Measurements from ENCODE around the gene CLSTN2.

The CLSTN2 gene

DNA sequence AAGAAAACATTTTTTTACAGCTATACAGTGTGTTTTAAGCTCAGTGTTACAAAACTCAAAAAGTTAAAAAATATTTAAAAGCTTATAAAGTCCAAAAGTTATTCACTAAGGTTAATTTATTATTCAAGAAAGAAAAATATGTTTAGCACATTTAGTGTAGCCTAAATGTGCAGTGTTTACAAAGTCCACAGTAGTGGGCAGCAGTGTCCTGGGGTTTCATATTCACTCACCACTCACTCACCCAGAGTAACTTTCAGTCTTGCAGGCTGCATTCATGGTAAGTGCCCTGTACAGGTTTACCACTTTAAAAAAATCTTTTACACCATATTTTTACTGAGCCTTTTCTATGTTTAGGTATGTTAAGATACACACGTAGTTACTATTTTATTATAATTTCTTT lies 442.7 kb downstream of the CLSTN2 start:
- Histone ChIP-seq H3K27ac (ENCODE audit: low read depth, low read length, severe bottlenecking) (no peak overlapping the region), H3K4me3 (ENCODE audit: extremely low read depth, insufficient read depth, low read length, poor library complexity, severe bottlenecking) (no peak overlapping the region), H3K36me3 (ENCODE audit: control insufficient read depth, insufficient read depth, low read length) (no peaks in the 10 kb centered on the region), H3K9me3 (ENCODE audit: control insufficient read depth, low read length) (no peaks in the 10 kb centered on the region), H3K4me1 (ENCODE audit: control insufficient read depth, insufficient read depth, low read length, poor library complexity, severe bottlenecking) (no peaks in the 10 kb centered on the region)
- WGBS, 2 experiments (ENCODE audit: insufficient coverage in 2 of 2), result no CpG with 5 or more reads among the region's 1 CpG

GRCh38 chr3:140378571-140379340 lies 443.8 kb downstream of the CLSTN2 start:
- Histone ChIP-seq H3K27ac (ENCODE audit: low read depth, low read length, severe bottlenecking) (no peak overlapping the region), H3K4me3 (ENCODE audit: extremely low read depth, insufficient read depth, low read length, poor library complexity, severe bottlenecking) (no peak overlapping the region)
- WGBS, 2 experiments (ENCODE audit: insufficient coverage in 2 of 2), result 0% methylated on average over 1 of the region's 3 CpGs; no CpG with 5 or more reads in 1 of the 2 experiments

DNA sequence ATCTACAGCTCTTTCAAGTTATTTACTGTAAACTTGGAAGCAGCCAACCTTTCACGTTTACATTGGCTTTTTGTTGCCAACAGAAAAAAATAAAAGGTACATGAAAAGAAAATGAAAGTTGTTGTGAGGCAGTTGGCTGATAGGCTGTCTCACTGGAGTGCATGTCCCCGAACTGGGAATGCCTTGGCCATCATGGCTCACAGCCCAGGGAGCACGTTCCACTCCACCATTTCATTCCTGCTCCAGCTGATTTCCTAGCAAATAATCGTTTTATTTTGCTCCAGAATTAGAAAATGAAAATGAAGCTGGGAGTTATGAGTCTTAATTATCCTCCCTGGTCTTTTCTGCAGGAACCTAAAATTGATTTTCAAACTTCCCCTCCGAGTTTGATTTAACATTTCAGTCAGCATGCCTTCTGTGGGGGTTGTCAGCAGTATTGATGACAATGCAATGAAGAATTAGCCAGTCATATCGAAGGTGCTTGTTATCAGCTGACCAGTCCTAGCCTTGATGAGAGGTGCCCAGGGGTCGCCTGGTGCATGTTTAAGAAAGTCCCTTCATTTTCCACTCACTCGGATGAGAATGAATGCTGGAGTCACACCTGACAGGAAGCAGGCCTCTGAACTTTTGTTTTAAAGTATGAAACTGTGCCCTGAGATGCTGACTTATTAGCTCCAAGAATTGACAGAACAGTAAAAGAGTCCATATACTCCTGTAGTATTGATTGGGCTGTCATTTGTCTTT lies 449.2 kb downstream of the CLSTN2 start:
- Histone ChIP-seq H3K9me3 (ENCODE audit: control insufficient read depth, low read length) (no peaks in the 10 kb centered on the region), H3K4me3 (ENCODE audit: extremely low read depth, insufficient read depth, low read length, poor library complexity, severe bottlenecking) (no peak overlapping the region), H3K36me3 (ENCODE audit: control insufficient read depth, insufficient read depth, low read length) (no peaks in the 10 kb centered on the region), H3K4me1 (ENCODE audit: control insufficient read depth, insufficient read depth, low read length, poor library complexity, severe bottlenecking) (no peaks in the 10 kb centered on the region), H3K27ac (ENCODE audit: low read depth, low read length, severe bottlenecking) (no peak overlapping the region)
- WGBS, 2 experiments (ENCODE audit: insufficient coverage in 2 of 2), result 85 to 86% methylated on average over 4 to 5 of the region's 8 CpGs

More at GRCh38 chr3:140378571-140379340, 443.8 kb downstream of the CLSTN2 start:
- Histone ChIP-seq H3K9me3 (ENCODE audit: control insufficient read depth, low read length) (no peaks in the 10 kb centered on the region), H3K4me1 (ENCODE audit: control insufficient read depth, insufficient read depth, low read length, poor library complexity, severe bottlenecking) (no peaks in the 10 kb centered on the region), H3K36me3 (ENCODE audit: control insufficient read depth, insufficient read depth, low read length) (no peaks in the 10 kb centered on the region)

- no peak overlapping the region for H3K4me3 ChIP-seq (ENCODE audit: extremely low read depth, insufficient read depth, low read length, poor library complexity, severe bottlenecking)
- H3K27ac ChIP-seq (ENCODE audit: low read depth, low read length, severe bottlenecking), result no peak overlapping the region
- 88 to 100% methylated on average over 1 of the region's 1 CpG for WGBS, 2 experiments (ENCODE audit: insufficient coverage in 2 of 2)
- no peaks in the 10 kb centered on the region for H3K4me1 ChIP-seq (ENCODE audit: control insufficient read depth, insufficient read depth, low read length, poor library complexity, severe bottlenecking)
- no peaks in the 10 kb centered on the region for H3K36me3 ChIP-seq (ENCODE audit: control insufficient read depth, insufficient read depth, low read length)
- no peaks in the 10 kb centered on the region for H3K9me3 ChIP-seq (ENCODE audit: control insufficient read depth, low read length)
These were observed 449.9 kb downstream of the CLSTN2 start for GRCh38 chr3:140384876-140385275.

GRCh38 chr3:140386357-140387100 lies 451.5 kb downstream of the CLSTN2 start:
- H3K27ac ChIP-seq (ENCODE audit: low read depth, low read length, severe bottlenecking), result no peak overlapping the region
- H3K36me3 ChIP-seq (ENCODE audit: control insufficient read depth, insufficient read depth, low read length), result no peaks in the 10 kb centered on the region
- H3K4me1 ChIP-seq (ENCODE audit: control insufficient read depth, insufficient read depth, low read length, poor library complexity, severe bottlenecking), result no peaks in the 10 kb centered on the region
- 85 to 89% methylated on average over 3 of the region's 6 CpGs for WGBS, 2 experiments (ENCODE audit: insufficient coverage in 2 of 2)
- H3K4me3 ChIP-seq (ENCODE audit: extremely low read depth, insufficient read depth, low read length, poor library complexity, severe bottlenecking), result no peak overlapping the region
- no peaks in the 10 kb centered on the region for H3K9me3 ChIP-seq (ENCODE audit: control insufficient read depth, low read length)

DNA sequence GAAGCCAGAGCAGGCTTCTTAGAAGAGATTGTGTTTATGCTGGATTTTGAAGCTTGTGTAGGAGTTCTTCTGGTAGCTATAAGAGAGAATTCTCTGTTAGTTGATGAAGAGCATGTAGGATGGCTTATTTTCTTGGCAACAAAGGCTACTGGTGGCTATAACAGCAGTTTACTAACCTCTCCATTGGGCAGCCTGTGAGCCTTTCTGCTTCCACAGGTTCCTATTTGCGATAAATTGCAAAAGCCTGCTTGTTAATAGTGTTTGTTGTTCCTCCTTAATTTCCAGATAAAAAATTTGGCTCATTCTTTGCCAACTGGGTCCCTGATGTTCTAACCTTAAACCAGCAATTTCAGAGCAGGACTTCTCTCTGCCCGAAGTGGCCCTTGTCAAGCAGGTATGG lies 452.3 kb downstream of the CLSTN2 start:
- WGBS, 2 experiments (ENCODE audit: insufficient coverage in 2 of 2), result 100% methylated on average over 1 of the region's 2 CpGs; no CpG with 5 or more reads in 1 of the 2 experiments
- Histone ChIP-seq H3K4me3 (ENCODE audit: extremely low read depth, insufficient read depth, low read length, poor library complexity, severe bottlenecking) (no peak overlapping the region), H3K9me3 (ENCODE audit: control insufficient read depth, low read length) (no peaks in the 10 kb centered on the region), H3K4me1 (ENCODE audit: control insufficient read depth, insufficient read depth, low read length, poor library complexity, severe bottlenecking) (no peaks in the 10 kb centered on the region), H3K36me3 (ENCODE audit: control insufficient read depth, insufficient read depth, low read length) (no peaks in the 10 kb centered on the region), H3K27ac (ENCODE audit: low read depth, low read length, severe bottlenecking) (no peak overlapping the region)

DNA sequence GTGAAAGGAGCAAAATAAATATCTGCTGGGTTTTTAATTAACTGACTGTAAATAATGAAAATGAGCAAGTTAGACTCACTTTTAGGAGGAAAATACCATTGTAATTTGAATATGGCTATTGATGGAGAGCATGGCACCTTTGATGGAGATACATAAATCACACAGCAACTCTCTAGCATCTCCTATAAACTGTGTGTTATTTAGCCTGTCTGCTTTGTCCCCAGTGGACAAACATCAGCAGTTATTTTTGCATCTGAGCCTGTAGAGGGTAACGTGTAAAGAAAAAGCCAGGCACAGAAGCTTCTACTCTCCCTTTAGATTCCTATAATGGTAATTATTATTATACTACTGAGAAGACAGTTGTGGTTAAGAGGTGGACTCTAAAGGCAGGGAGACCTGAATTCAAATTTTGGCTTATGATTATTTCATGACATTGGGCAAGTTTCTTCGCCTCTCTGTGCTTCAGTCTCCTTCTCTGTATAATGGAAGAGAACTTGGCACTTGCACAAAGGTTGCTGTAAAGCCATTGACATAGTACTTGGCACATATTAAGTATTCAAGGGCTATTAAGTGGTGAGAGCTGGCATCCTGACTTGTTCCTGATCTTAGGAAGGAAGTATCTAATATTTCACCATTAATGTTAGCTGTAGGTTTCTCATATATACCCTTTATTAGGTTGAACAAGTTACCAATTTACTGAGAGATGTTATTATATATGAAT lies 453.4 kb downstream of the CLSTN2 start:
- Histone ChIP-seq H3K9me3 (ENCODE audit: control insufficient read depth, low read length) (no peaks in the 10 kb centered on the region), H3K36me3 (ENCODE audit: control insufficient read depth, insufficient read depth, low read length) (no peaks in the 10 kb centered on the region), H3K27ac (ENCODE audit: low read depth, low read length, severe bottlenecking) (no peak overlapping the region), H3K4me1 (ENCODE audit: control insufficient read depth, insufficient read depth, low read length, poor library complexity, severe bottlenecking) (no peaks in the 10 kb centered on the region), H3K4me3 (ENCODE audit: extremely low read depth, insufficient read depth, low read length, poor library complexity, severe bottlenecking) (no peak overlapping the region)
- 100% methylated on average over 1 of the region's 2 CpGs; no CpG with 5 or more reads in 1 of the 2 experiments for WGBS, 2 experiments (ENCODE audit: insufficient coverage in 2 of 2)

DNA sequence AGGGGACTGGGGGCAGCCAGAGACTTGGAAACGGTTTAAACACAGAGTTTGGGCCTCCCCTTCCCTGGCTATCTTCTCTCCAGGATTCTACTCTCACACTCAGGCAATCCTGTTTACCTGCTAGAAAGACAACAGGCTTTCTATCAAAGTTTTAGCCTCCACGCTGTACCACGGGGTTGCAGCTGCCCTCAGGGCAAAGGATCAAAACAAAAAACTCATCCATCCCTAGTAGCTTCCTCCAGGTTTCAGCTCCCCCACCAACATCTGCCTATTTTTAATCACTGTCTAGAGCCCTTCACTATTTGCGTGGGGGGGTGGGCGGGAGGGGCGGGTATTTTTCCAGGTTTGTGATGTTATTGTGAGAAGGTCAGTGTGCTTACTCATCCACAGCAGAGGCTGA lies 456.1 kb downstream of the CLSTN2 start:
- 45 to 58% methylated on average over 3 of the region's 6 CpGs for WGBS, 2 experiments (ENCODE audit: insufficient coverage in 2 of 2)

GRCh38 chr3:140394488-140395133 lies 459.6 kb downstream of the CLSTN2 start:
- no peak overlapping the region for H3K27ac ChIP-seq (ENCODE audit: low read depth, low read length, severe bottlenecking)
- no peak overlapping the region for H3K4me3 ChIP-seq (ENCODE audit: extremely low read depth, insufficient read depth, low read length, poor library complexity, severe bottlenecking)
- no peaks in the 10 kb centered on the region for H3K9me3 ChIP-seq (ENCODE audit: control insufficient read depth, low read length)
- H3K4me1 ChIP-seq (ENCODE audit: control insufficient read depth, insufficient read depth, low read length, poor library complexity, severe bottlenecking), result no peaks in the 10 kb centered on the region
- WGBS, 2 experiments (ENCODE audit: insufficient coverage in 2 of 2), result 70 to 100% methylated on average over 1 to 2 of the region's 3 CpGs
- H3K36me3 ChIP-seq (ENCODE audit: control insufficient read depth, insufficient read depth, low read length), result no peaks in the 10 kb centered on the region

More for the DNA sequence above, 456.1 kb downstream of the CLSTN2 start:
- no peaks in the 10 kb centered on the region for H3K9me3 ChIP-seq (ENCODE audit: control insufficient read depth, low read length)
- no peak overlapping the region for H3K4me3 ChIP-seq (ENCODE audit: extremely low read depth, insufficient read depth, low read length, poor library complexity, severe bottlenecking)
- no peaks in the 10 kb centered on the region for H3K36me3 ChIP-seq (ENCODE audit: control insufficient read depth, insufficient read depth, low read length)
- H3K4me1 ChIP-seq (ENCODE audit: control insufficient read depth, insufficient read depth, low read length, poor library complexity, severe bottlenecking), result no peaks in the 10 kb centered on the region
- peak overlapping the region; percentile 51 for H3K27ac ChIP-seq (ENCODE audit: low read depth, low read length, severe bottlenecking)
